Measurements from ENCODE around the gene RSRC1.

- TF ChIP-seq CTCF (IDR thresholded peaks at IDR 0.05) (no peak), SIN3A (IDR thresholded peaks at IDR 0.05; ENCODE audit: borderline replicate concordance, insufficient read depth, low read depth, low read length) (no peak)
Observed at GRCh38 chr3:158159714-158160113, 49.8 kb downstream of the RSRC1 start.
